CD4-positive, alpha-beta T cell treated with Interleukin-12 subunit alpha and Interleukin-12 subunit beta, for 1 hour (primary cell): ENCODE measurements around the gene HDHD2.

Experiments
- DNase-seq: peaks from one replicate; pipeline ENCODE4 v3.0.0-alpha.2; 2020

HDHD2 gene

GRCh38 chr18:47143899-47144485, 6.3 kb downstream of the HDHD2 start:
- no peak for DNase-seq

- DNase-seq, result no peak
Measured at GRCh38 chr18:47143153-47143552, 7.1 kb downstream of the HDHD2 start.

DNA sequence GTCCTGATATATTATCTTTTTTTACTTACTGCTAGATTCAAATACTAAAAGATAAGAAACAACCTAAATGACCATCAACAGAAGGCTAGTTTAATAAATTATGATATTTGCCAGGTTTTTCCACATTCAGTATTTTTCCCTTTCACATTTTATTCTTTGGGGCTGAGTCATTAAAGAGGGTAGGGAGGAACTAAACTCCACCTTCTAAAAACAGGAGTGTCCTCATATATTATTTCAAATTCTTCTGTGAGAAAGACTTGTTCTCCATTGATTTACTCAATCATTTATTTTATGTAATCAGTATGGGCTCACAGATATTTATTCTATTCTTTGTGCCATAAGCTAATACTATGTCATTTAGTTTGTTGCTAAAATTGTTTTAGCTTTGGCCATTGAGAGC, 9.0 kb downstream of the HDHD2 start:
- no peak for DNase-seq

GRCh38 chr18:47121146-47121545, 29.2 kb downstream of the HDHD2 start:
- DNase-seq, result no peak

- DNase-seq, result no peak
Measured at GRCh38 chr18:47120428-47120827, 29.9 kb downstream of the HDHD2 start.

DNA sequence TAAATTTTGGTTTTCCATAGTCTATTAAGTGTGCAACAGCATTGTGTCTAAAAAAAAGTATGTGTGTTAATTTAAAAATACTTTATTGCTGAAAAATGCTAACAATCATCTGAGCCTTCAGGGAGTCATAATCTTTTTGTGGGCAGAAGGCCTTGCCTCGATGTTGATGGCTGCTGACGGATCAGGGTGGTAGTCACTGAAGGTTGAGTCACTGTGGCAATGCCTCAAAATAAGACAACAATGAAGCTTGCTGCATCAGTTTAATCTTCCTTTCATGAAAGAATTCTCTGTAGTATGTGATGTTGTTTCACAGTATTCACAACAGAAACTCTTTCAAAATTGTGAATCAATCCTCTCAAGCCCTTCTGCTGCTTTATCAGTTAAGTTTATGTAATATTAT, 31.3 kb downstream of the HDHD2 start:
- no peak for DNase-seq

GRCh38 chr18:47115205-47115604, 35.1 kb downstream of the HDHD2 start:
- DNase-seq, result no peak

DNA sequence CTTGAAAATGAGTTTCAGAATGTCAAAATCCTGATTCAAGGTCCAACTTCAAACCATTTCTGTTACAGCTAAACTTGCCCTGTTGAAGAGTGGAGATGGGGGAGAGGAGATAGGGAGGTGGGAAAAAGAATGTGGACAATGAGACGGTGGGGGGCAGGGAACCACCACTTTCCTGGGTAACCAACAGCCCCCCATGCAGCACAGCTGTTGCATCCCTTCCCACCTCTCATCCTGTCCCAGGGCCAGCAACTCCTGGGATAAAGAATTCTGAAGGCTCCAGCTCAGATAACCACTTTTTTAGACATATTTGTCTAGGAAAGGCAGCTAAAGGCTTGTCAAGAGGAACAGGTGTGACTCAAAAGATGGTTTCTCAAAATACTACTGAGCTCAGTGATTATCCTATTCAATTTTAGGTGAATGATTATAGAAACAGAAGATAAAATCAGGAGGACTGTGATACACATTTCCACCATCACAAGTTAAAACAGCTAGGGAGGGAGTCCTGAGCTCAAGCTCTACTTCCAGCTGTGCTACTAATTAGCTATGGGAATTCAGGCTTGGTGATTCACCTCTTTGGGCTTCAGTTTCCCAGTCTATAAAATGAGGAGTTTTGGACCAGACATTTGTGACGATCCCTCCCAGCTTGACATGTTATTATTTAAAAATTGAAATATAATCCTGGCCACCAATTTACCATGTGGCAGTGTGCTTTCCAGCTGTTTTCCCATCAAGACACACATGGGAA, 36.3 kb downstream of the HDHD2 start:
- DNase-seq, result no peak

DNA sequence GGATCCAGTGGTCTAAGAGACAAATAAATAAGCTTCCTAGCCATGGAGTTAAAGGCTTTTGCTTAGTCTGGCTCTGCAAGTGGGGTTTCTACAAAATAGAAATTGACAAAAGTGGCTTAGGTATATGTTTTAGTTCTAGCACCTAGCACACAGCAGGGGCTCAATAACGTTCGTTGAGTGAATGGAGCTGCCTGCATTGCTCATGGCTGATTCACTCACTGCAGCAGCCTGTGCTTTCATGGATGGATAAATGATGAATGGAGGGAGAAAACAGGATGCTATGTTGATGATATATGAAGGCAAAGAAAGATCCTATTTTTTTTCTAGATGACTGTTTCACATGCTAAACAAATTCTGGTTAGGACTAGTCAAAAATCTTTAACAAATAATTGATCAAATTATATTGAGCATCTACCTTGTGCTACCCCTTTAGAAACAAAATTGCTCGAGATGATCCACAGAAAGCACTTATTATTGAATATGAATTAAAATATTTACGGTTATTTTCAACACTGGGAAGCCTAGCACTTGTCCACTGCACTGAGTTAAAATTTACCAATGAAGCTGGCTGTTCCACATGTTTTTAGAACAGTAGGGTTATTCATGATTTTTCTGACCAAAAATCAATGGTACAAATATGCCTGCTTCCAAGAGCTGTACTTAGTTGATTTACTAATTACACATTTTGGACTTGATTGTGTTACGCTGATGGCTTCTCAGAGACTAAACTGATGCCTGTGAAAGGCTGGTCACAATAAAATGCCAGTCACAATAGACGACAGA, 39.6 kb downstream of the HDHD2 start:
- no peak for DNase-seq

DNA sequence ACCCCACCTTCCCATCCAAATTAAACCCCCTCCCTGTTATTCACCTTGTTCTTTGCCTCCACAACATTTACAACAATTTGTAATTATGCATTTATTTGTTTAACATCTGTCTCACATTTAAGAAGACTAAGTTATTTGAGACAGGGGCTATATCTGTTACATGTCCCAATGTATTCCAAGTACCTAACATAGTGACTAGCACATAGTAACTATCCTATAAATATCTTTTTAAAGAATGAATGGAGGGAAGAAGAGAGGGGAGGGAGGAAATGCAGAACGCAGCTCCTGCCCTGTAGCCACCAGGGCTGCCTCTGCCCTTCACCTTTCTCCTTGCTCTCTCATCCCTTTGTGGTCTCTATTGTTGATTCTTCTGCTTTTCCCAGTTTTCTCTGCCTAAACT, 40.6 kb downstream of the HDHD2 start:
- no peak for DNase-seq

- no peak for DNase-seq
Measured at GRCh38 chr18:47108998-47109405, 41.3 kb downstream of the HDHD2 start.

DNA sequence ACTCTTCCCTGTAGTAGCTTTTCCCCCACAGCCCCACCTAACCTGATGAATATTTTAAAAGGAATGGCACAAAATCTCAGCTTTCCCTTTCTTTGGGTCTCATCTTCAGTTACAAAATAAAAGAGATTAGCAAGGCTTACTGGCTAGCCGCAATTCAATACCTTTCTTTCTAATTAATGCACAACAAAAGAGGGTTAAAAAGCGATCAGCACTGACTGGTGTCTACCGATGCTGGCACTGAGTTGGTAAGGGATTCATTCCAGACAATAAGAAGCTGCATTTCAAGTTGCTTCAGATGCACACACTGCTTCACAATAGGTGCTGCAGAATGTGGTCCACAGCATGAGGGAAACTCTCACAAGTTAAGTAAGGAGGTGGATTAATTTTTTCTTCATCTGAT, 41.9 kb downstream of the HDHD2 start:
- DNase-seq, result no peak

DNA sequence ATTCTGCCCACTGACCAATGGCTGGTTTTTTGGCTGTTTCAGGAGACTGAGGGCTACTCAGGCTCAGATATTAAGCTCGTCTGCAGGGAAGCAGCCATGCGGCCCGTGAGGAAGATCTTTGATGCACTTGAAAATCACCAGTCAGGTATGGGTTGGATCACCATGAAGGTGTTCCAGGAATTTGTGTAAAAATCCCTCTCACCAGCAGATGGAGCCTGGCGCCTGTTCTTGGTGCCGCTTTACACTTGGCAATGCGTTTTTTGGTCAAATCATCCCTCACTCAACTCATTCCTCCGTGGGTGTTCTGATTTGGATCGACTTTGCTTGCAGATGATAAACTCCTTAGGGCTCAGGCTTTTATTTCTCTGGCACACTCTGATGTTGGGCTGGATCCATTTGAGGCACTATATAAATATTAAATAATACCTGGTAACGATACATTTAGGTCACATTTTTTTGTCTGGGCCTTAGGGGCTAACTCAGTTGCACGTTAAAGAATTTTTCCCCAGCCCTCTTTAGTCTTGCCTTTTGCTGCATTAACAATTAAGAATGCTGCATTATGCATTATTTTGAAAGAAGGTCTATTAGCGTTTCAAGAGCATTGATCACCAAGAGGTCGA, 50.0 kb downstream of the HDHD2 start:
- peak; percentile 61 for DNase-seq

DNA sequence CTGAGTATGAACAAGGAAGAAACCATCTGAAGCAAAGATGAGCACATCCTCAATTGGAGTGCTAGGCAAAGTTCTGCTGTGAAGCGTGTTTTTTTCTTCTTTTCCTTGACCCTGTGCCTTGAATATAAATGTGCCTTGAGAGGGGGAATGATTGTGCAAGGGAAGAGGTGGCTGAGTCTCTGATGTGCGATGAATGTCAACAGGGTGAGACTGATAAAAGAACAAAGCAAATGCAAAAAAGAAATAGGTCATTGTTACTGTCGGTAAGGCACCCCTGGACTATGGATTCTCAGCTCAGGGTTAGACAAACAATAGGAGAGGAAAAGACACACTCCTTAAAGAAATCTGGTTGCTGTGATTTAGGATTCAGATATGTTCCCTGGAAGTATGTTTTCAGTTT, 54.5 kb downstream of the HDHD2 start:
- no peak for DNase-seq

GRCh38 chr18:47087676-47088075, 62.6 kb downstream of the HDHD2 start:
- DNase-seq, result no peak

DNA sequence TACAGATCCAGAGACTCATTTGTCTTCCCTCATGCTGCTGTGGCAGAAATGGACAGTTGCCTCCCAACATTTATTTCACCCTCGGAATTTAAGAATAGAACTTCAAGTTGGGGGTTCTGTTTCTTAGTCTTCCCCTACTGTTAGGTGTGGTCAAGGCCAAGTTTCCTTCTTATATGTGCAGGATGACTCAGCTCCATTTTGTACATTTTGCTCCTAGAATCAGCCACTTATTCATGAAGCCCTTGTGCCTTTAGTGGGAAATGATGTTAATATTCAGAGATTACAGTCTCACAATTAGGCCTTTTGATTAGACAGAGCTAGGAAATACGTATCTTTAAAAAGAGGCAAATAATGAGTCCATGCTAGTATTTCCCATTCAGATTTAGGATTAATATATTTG, 68.7 kb downstream of the HDHD2 start:
- no peak for DNase-seq

DNA sequence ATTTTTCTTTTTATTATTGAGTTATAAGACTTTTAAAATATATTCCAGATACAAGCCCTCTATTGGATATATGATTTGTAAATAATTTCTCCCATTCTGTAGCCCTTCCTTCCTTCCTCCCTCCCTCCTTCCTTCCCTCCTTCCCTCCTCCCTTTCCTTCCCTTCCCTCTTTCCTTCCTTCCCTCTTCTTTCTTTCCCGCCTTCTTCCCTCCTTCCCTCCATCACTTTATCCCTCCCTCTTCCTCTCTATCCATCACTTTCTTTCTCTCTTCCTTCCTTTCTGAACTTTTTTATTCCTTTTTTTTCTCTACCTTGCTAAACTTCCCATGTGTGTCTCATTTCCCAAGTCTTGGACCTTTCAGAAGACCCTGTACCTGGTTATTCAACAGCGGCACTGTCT, 69.4 kb downstream of the HDHD2 start:
- no peak for DNase-seq

DNA sequence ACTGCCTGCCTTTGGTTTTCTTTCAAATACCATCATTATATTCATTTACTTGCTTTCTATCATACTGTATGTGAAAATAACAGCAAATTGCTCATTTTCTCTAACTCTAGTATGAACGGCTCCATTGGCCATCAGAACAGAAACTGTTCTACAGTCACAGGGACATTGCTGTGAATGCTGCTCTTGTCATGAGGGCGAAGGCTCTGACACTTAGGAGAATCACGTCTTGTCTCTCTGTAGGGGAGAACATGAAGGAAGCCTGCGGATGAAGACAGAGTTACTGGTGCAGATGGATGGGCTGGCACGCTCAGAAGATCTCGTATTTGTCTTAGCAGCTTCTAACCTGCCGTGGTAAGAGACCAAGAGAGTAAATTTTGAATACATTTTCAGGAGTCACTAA, 73.2 kb downstream of the HDHD2 start:
- no peak for DNase-seq

GRCh38 chr18:47075098-47075883, 75.0 kb downstream of the HDHD2 start:
- DNase-seq, result no peak

GRCh38 chr18:47067648-47068047, 82.7 kb downstream of the HDHD2 start:
- DNase-seq, result no peak

GRCh38 chr18:47063096-47063495, 87.2 kb downstream of the HDHD2 start:
- no peak for DNase-seq

GRCh38 chr18:47062471-47062870, 87.8 kb downstream of the HDHD2 start:
- no peak for DNase-seq
